Tibial nerve (tissue), 4 donors: ENCODE measurements around the gene PLEK. TPM values are rescaled to one million over a fixed set of nuclear protein-coding genes. Genes with fewer than 3 reads are reported as not detected.

ENCODE experiments used
- DNase-seq, 2 donors: peaks; one replicate each; pipeline ENCODE4 v3.0.0-alpha.2; 2019; ENCODE audit warnings: low spot score in 2 of 2
- H3K27ac ChIP-seq, 4 donors: fragments of 200-600 bp; sonication (generic) in 3 of 4; one replicate each; pipeline ENCODE4 v1.5.1; 2017 to 2019; ENCODE audit warnings: mild to moderate bottlenecking in 1 of 4
- H3K27me3 ChIP-seq, 2 donors: fragments of 200-600 bp; sonication (generic) in 1 of 2; one replicate each; pipeline versions ENCODE4 v1.5.1 to v1.6.0; 2017 to 2019
- H3K36me3 ChIP-seq, 3 donors: fragments of 200-600 bp; sonication (generic); one replicate each; pipeline ENCODE4 v1.5.1; 2018 to 2019
- H3K4me1 ChIP-seq, 4 donors: fragments of 200-600 bp; sonication (generic) in 3 of 4; one replicate each; pipeline ENCODE4 v1.5.1; 2017 to 2019
- H3K4me3 ChIP-seq, 4 donors: fragments of 200-600 bp; sonication (generic) in 3 of 4; one replicate each; pipeline ENCODE4 v1.5.1; 2017 to 2019; ENCODE audit warnings: mild to moderate bottlenecking in 1 of 4, moderate library complexity in 1 of 4
- H3K9me3 ChIP-seq, 4 donors: fragments of 200-600 bp; sonication (generic) in 3 of 4; one replicate each; pipeline ENCODE4 v1.5.1; 2017 to 2019
- EP300 ChIP-seq, 2 donors: sonication (generic); formaldehyde crosslinking; IDR thresholded peaks; one replicate each; pipeline ENCODE4 v1.6.1; 2017; ENCODE audit warnings: antibody characterized with exemption in 2 of 2, mild to moderate bottlenecking in 1 of 2
- POLR2A ChIP-seq, 2 donors: fragments of 450-650 bp; IDR thresholded peaks; one replicate each; pipeline ENCODE4 v1.6.1; 2017; ENCODE audit warnings: antibody characterized with exemption in 2 of 2, mild to moderate bottlenecking in 2 of 2, moderate library complexity in 2 of 2
- WGBS, 2 donors: methylation state at CpG; one replicate each; pipeline ENCODE4 v1.1.5; 2018; 5-methylcytosine and 5-hydroxymethylcytosine counted together
- total RNA-seq, 4 donors: library from RNA; depleted of rRNA; stranded (reverse); fragments of >200 nt; gene quantifications; one replicate each; pipeline ENCODE4 v1.1.0, GENCODE V29; 2016
- TF ChIP-seq, protein P1 (sequence below), 5 experiments: fragments of 200-600 bp in 3 of 5; fragments of 450-650 bp in 2 of 5; sonication (generic) in 3 of 5; IDR thresholded peaks; one replicate each; pipeline ENCODE4 v1.5.1; 2016 to 2019; ENCODE audit warnings: antibody characterized with exemption in 5 of 5, mild to moderate bottlenecking in 3 of 5, moderate library complexity in 2 of 5

The PLEK gene
- total RNA-seq, 4 donors from 2014 or later, result 7.8 to 9.8 (median 9.1) TPM

DNA sequence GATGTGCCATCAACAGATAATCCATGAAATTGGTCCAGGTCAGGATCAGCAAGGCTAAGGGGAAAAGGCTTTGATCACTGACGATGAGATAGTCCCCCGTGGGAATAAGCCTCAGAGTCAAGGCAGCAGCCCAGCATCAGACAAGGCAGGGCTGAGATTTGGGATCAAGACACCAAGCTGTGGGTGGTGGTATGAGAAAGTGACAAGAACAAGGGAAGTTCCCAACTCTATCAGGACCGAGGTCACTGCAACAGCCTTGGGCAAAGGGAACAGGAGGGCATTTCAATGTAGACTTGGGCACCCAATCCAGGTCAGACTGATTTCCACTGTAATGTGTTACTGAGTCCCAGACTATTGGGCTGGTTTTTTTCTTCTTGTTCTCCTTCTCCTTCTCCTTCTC is 18.7 kb downstream of the PLEK start:
- Histone ChIP-seq H3K9me3 (no peaks in the 10 kb centered on the region), H3K4me1 (peaks cover 0 to 17% (median 0%) of the 10 kb centered on the region in 4 donors), H3K27me3 (no peaks in the 10 kb centered on the region), H3K27ac (no peak overlapping the region), H3K36me3 (no peaks in the 10 kb centered on the region), H3K4me3 (no peak overlapping the region)
- TF ChIP-seq POLR2A (IDR thresholded peaks at IDR 0.05) (no peak), EP300 (IDR thresholded peaks at IDR 0.05) (no peak)
- TF ChIP-seq, protein P1, sequence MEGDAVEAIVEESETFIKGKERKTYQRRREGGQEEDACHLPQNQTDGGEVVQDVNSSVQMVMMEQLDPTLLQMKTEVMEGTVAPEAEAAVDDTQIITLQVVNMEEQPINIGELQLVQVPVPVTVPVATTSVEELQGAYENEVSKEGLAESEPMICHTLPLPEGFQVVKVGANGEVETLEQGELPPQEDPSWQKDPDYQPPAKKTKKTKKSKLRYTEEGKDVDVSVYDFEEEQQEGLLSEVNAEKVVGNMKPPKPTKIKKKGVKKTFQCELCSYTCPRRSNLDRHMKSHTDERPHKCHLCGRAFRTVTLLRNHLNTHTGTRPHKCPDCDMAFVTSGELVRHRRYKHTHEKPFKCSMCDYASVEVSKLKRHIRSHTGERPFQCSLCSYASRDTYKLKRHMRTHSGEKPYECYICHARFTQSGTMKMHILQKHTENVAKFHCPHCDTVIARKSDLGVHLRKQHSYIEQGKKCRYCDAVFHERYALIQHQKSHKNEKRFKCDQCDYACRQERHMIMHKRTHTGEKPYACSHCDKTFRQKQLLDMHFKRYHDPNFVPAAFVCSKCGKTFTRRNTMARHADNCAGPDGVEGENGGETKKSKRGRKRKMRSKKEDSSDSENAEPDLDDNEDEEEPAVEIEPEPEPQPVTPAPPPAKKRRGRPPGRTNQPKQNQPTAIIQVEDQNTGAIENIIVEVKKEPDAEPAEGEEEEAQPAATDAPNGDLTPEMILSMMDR (IDR thresholded peaks at IDR 0.05), result no peak
- no peak for DNase-seq
- WGBS, 2 donors, result 72 to 76% methylated on average over 3 of the region's 3 CpGs

DNA sequence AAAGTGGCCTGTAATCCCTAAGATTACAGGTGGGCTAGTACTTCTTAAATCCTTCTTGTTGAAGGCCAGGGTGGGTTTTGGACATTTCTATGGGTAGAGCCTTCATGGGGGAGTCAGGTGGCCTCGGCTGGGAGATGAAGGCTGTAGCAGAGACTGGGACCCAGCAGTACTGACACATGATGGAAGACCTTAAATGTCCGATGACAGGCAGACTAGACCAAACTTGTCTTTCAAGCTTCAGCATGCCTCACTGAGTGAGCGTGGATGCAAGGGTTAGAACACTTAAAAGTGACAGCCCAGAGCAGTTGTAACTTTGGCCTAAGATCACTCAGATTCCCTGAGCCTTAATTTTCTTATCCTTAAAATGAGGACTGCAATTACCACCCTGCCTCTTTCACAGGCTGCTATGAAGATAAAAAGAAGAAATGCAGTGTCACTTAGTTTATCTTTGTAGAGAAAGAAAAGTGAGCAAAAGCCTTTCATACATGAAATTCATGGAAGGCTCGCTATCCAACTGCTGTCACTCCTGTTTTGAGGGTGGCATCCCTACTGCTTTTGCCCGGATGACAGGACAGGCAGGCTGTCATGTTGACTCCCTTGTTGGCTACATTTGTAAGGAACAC is 19.5 kb downstream of the PLEK start:
- WGBS, 2 donors, result 70 to 82% methylated on average over 5 of the region's 5 CpGs
- no peaks in the 10 kb centered on the region for H3K27me3 ChIP-seq
- H3K27ac ChIP-seq, result no peak overlapping the region
- no peak overlapping the region for H3K4me3 ChIP-seq
- H3K36me3 ChIP-seq, result no peaks in the 10 kb centered on the region
- DNase-seq, result no peak
- peaks cover 0 to 18% (median 0%) of the 10 kb centered on the region in 4 donors for H3K4me1 ChIP-seq
- H3K9me3 ChIP-seq, result no peaks in the 10 kb centered on the region
- TF ChIP-seq EP300 (IDR thresholded peaks at IDR 0.05), result no peak
- TF ChIP-seq, protein P1 (IDR thresholded peaks at IDR 0.05), result no peak
- no peak for TF ChIP-seq POLR2A (IDR thresholded peaks at IDR 0.05)

DNA sequence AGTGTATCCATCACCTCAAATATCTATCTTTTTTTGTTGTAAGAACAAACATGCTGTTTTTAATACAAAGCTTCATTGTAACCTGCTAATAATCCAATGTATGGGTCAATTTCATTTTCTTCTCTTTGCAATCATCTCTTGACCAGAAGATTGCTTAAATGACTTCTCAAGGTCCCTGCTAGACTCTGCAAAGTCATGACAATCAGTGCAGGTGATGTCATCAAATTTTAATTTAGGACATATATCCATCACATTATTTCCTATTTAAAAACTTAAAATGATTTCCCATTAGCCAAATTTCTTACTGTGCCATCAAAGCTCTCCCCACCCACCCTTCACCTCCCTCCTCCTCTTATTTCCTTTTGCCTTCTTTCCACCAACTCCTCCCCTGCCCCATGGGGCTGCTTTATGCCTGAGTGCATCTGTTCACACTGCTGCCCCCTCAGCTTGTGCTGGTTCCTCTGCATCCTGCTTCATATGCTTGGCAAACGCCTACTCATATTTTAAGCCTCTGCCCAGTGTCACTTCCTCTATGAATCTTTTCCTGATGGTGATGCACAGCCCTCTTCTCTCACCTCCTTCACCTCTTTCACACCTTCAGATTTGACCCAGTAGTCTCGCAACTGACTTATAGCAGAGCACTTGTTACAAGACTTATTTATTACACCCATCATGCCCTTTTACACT is 20.3 kb downstream of the PLEK start:
- H3K27me3 ChIP-seq, result no peaks in the 10 kb centered on the region
- no peak overlapping the region for H3K4me3 ChIP-seq
- DNase-seq, result no peak
- WGBS, 2 donors, result 41 to 56% methylated on average over 2 of the region's 2 CpGs
- peaks cover 0 to 18% (median 2%) of the 10 kb centered on the region in 4 donors for H3K4me1 ChIP-seq
- no peaks in the 10 kb centered on the region for H3K36me3 ChIP-seq
- no peak overlapping the region for H3K27ac ChIP-seq
- TF ChIP-seq EP300 (IDR thresholded peaks at IDR 0.05) (no peak), POLR2A (IDR thresholded peaks at IDR 0.05) (no peak)
- TF ChIP-seq, protein P1 (IDR thresholded peaks at IDR 0.05), result no peak
- no peaks in the 10 kb centered on the region for H3K9me3 ChIP-seq

DNA sequence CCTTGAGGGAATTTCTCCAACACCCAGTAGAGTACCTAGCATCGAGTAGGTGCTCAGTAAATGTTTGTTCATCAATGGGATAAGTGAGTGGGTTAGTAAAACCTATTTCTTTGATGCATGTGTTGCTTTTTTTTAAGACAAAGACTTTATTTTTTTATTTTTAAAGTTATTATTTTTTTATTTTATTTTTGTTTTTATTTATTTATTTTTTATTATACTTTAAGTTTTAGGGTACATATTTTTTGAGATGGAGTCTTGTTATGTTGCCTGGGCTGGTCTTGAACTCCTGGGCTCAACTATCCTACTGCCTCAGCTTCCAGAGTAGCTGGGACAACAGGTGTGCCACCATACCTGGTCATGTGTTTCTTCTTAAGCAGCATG is 20.8 kb downstream of the PLEK start:
- TF ChIP-seq POLR2A (IDR thresholded peaks at IDR 0.05) (no peak), EP300 (IDR thresholded peaks at IDR 0.05) (no peak)
- TF ChIP-seq, protein P1 (IDR thresholded peaks at IDR 0.05), result no peak
- H3K27ac ChIP-seq, result no peak overlapping the region
- H3K4me1 ChIP-seq, result peaks cover 0 to 18% (median 5%) of the 10 kb centered on the region in 4 donors
- no peaks in the 10 kb centered on the region for H3K9me3 ChIP-seq
- no peak for DNase-seq
- no peak overlapping the region for H3K4me3 ChIP-seq
- H3K36me3 ChIP-seq, result no peaks in the 10 kb centered on the region
- 76 to 86% methylated on average over 1 of the region's 1 CpG for WGBS, 2 donors
- no peaks in the 10 kb centered on the region for H3K27me3 ChIP-seq

DNA sequence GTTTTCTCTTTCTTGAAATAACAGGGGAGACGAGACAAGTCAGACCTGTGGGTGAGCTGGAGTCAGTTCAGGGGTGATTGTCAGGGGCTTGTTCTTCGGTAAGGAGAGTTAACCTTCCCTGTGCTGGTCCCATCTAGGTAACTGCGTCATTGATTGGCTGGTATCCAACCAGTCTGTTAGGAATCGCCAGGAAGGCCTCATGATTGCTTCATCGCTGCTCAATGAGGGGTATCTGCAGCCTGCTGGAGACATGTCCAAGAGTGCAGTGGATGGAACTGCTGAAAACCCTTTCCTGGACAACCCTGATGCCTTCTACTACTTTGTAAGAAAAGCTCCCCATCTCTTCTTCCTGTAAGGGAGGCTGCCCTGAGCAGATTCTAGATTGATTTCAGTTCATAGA is 21.3 kb downstream of the PLEK start:
- H3K4me1 ChIP-seq, result peaks cover 0 to 18% (median 7%) of the 10 kb centered on the region in 4 donors
- no peak for DNase-seq

More for the DNA sequence above, 21.3 kb downstream of the PLEK start:
- no peaks in the 10 kb centered on the region for H3K9me3 ChIP-seq
- no peak overlapping the region for H3K27ac ChIP-seq
- no peaks in the 10 kb centered on the region for H3K36me3 ChIP-seq
- no peak overlapping the region for H3K4me3 ChIP-seq
- TF ChIP-seq POLR2A (IDR thresholded peaks at IDR 0.05) (no peak), EP300 (IDR thresholded peaks at IDR 0.05) (no peak)
- TF ChIP-seq, protein P1 (IDR thresholded peaks at IDR 0.05), result no peak
- no peaks in the 10 kb centered on the region for H3K27me3 ChIP-seq
- WGBS, 2 donors, result 84 to 85% methylated on average over 5 of the region's 5 CpGs
